Osteocyte (in vitro differentiated cells): Measurements from ENCODE around the gene USP15. TPM values are rescaled to one million over a fixed set of nuclear protein-coding genes. Genes with fewer than 3 reads are reported as not detected.

Experiments
- DNase-seq: peaks from one replicate; pipeline ENCODE4 v3.0.0; 2021; ENCODE audit warnings: mixed read lengths; ENCODE audit not compliant: unreplicated experiment; ENCODE audit errors: extremely low spot score
- H3K27ac Mint-ChIP-seq: one replicate; pipeline ENCODE4 v1.8.0; 2021; ENCODE audit warnings: mild to moderate bottlenecking, mixed read lengths; ENCODE audit not compliant: unreplicated experiment
- H3K27me3 Mint-ChIP-seq: one replicate; pipeline ENCODE4 v1.8.0; 2021; ENCODE audit warnings: mixed read lengths; ENCODE audit not compliant: unreplicated experiment
- H3K36me3 Mint-ChIP-seq: one replicate; pipeline ENCODE4 v1.8.0; 2021; ENCODE audit warnings: mixed read lengths; ENCODE audit not compliant: unreplicated experiment
- H3K4me1 Mint-ChIP-seq: one replicate; pipeline ENCODE4 v1.8.0; 2021; ENCODE audit warnings: mixed read lengths; ENCODE audit not compliant: unreplicated experiment
- H3K4me3 Mint-ChIP-seq: one replicate; pipeline ENCODE4 v1.8.0; 2021; ENCODE audit warnings: mild to moderate bottlenecking, moderate library complexity, mixed read lengths; ENCODE audit not compliant: unreplicated experiment
- H3K9me3 Mint-ChIP-seq: one replicate; pipeline ENCODE4 v1.8.0; 2021; ENCODE audit warnings: mixed read lengths; ENCODE audit not compliant: unreplicated experiment
- CTCF ChIP-seq: fragments of 200-600 bp; sonication (generic); IDR thresholded peaks from 2 replicates; pipeline ENCODE4 v1.5.0; 2021; ENCODE audit warnings: antibody characterized with exemption, mild to moderate bottlenecking, moderate library complexity
- total RNA-seq: library from RNA; stranded (reverse); gene quantifications from 2 replicates; pipeline ENCODE4 v1.2.1, GENCODE V29; 2021

USP15 gene
- total RNA-seq, 1 donor from 2014 or later: 45.0 TPM

DNA sequence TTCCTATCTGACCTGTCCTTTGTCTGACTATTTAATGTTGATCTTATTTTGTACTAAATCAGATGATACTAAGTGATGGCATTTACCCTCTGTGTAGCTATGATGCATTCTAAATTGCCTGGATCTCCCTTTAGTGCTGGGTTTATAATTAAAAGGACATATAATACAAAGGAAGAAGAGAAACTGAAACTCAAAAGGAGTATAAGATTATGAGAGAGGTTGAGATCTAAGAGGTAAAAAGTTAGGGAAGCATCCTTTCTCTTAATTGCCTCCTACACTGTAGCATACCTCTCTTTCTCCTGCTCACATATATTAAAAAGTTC, 119.5 kb downstream of the USP15 start:
- Mint-ChIP-seq H3K27ac (no peak overlapping the region), H3K4me3 (no peak overlapping the region), H3K4me1 (no peaks in the 10 kb centered on the region), H3K9me3 (no peaks in the 10 kb centered on the region), H3K36me3 (peaks cover 14% of the 10 kb centered on the region), H3K27me3 (no peaks in the 10 kb centered on the region)
- no peak for DNase-seq
- no peak for TF ChIP-seq CTCF

DNA sequence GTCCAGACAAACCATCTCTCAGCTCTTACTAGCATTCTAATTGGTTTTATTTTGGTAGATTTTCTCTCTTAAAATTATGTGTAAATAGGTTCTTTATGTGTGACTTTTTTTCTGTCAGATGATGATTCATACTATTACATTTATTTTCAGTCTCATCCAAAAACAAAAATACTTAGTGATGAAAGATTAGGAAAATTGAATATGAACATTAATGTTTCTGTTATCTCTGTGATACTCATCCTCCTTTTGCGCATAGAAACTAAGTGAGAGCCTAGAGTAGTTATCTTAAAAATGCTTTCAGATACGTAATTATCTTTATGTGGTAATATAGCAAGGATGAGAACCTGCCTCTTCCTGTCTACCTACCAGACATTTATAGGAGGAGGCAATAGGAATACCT, 122.3 kb downstream of the USP15 start:
- Mint-ChIP-seq H3K9me3 (no peaks in the 10 kb centered on the region), H3K36me3 (peaks cover 18% of the 10 kb centered on the region), H3K27ac (no peak overlapping the region), H3K4me1 (no peaks in the 10 kb centered on the region), H3K4me3 (no peak overlapping the region), H3K27me3 (no peaks in the 10 kb centered on the region)
- no peak for DNase-seq
- no peak for TF ChIP-seq CTCF

DNA sequence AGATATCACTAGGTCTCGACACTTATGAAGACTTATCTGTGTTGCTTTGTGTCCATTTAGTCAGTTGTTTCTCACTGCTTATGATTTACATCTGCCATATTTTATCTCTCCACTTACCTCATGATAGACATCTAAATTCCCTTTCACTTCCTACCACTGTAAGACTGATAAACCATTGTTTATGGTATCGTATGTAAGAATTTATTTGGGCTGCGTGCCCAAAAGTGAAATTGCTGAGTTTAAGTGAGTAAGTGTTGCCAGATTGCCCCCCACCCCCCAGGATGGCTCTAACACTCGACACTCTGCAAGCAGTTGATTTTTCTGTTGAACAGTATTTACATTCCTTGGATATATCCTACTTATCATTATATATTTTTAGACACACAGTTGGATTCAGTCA, 136.5 kb downstream of the USP15 start:
- TF ChIP-seq CTCF: no peak
- no peak for DNase-seq
- peaks cover 5% of the 10 kb centered on the region for H3K4me1 Mint-ChIP-seq
- H3K36me3 Mint-ChIP-seq: peaks cover 55% of the 10 kb centered on the region
- H3K9me3 Mint-ChIP-seq: peaks cover 4% of the 10 kb centered on the region
- H3K4me3 Mint-ChIP-seq: no peak overlapping the region
- no peak overlapping the region for H3K27ac Mint-ChIP-seq
- H3K27me3 Mint-ChIP-seq: no peaks in the 10 kb centered on the region

GRCh38 chr12:62400135-62400534, 139.9 kb downstream of the USP15 start:
- H3K9me3 Mint-ChIP-seq: peaks cover 4% of the 10 kb centered on the region
- H3K27me3 Mint-ChIP-seq: no peaks in the 10 kb centered on the region
- H3K27ac Mint-ChIP-seq: no peak overlapping the region
- no peak for DNase-seq
- no peak overlapping the region for H3K4me3 Mint-ChIP-seq
- peaks cover 5% of the 10 kb centered on the region for H3K4me1 Mint-ChIP-seq
- no peak for TF ChIP-seq CTCF
- H3K36me3 Mint-ChIP-seq: peaks cover 61% of the 10 kb centered on the region

DNA sequence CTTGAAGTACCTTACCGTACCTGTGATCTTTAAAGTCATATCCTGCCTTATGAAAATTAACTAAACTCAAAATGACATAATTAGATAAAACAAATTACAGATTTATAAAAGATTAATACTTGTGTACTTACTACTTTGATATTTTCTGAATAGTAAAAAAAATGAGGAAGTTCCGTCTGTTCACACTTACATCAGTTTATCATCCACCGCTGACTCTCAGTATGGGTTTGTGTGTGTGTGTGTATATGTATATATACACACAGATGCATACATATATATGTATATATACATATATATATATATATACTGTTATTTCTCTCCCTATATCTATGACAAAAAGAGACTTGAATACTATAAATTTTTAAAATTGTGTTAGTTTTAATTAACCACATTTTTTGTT, 141.4 kb downstream of the USP15 start:
- DNase-seq: no peak
- Mint-ChIP-seq H3K4me1 (peaks cover 4% of the 10 kb centered on the region), H3K27ac (no peak overlapping the region), H3K4me3 (no peak overlapping the region), H3K9me3 (no peaks in the 10 kb centered on the region), H3K36me3 (peaks cover 56% of the 10 kb centered on the region), H3K27me3 (no peaks in the 10 kb centered on the region)
- TF ChIP-seq CTCF: no peak
